GM23338 (cell line): ENCODE results near the gene SLAMF8. TPM values are rescaled to one million over a fixed set of nuclear protein-coding genes. Genes with fewer than 3 reads are reported as not detected.

Experiments used
- EZH2phosphoT487 ChIP-seq: fragments of 200-600 bp; sonication (generic); IDR thresholded peaks from one replicate; pipeline ENCODE4 v1.8.1; 2018; ENCODE audit warnings: antibody characterized with exemption; ENCODE audit not compliant: unreplicated experiment
- JUNB ChIP-seq: IDR thresholded peaks from one replicate; pipeline ENCODE4 v1.6.1; 2016; ENCODE audit warnings: antibody characterized with exemption; ENCODE audit not compliant: unreplicated experiment
- NANOG ChIP-seq: IDR thresholded peaks from 2 replicates; pipeline ENCODE4 v1.6.1; 2016; ENCODE audit warnings: antibody characterized with exemption, borderline replicate concordance
- ZNF114 ChIP-seq: fragments of 250-450 bp; sonication (Bioruptor Pico); IDR thresholded peaks from 2 replicates; pipeline ENCODE4 v1.5.0; 2020; ENCODE audit warnings: mild to moderate bottlenecking, moderate library complexity
- polyA plus RNA-seq: library from polyadenylated mRNA; unstranded; fragments of >200 nt; fragmentation: Nextera tagmentation; extraction: Ambion mirVana; gene quantifications from 2 replicates; pipeline ENCODE4 v1.2.1, GENCODE V29; 2016
- small RNA-seq: library from RNA; depleted of rRNA; stranded (forward); fragments of <200 nt; gene quantifications from one replicate; pipeline ENCODE3, GENCODE V24; 2014; ENCODE audit warnings: low replicate concordance
- total RNA-seq: library from RNA; depleted of rRNA; stranded (reverse); fragments of >200 nt; shearing (Covaris generic); gene quantifications from 2 replicates; pipeline ENCODE4 v1.2.3, GENCODE V29; 2014; rRNA removed
- TF ChIP-seq, protein P1 (sequence below): fragments of 250-450 bp; sonication (Bioruptor Pico); IDR thresholded peaks from 2 replicates; pipeline ENCODE4 v1.5.0; 2020; ENCODE audit warnings: mild to moderate bottlenecking, moderate library complexity
- TF ChIP-seq, protein P2 (sequence below), 2 experiments: fragments of 200-600 bp in 1 of 2; sonication (generic) in 1 of 2; conservative IDR thresholded peaks; 2 replicates each; pipeline versions ENCODE4 v1.5.1 to v1.6.1; 2016 to 2017; ENCODE audit warnings: antibody characterized with exemption in 2 of 2, low read depth in 2 of 2, mild to moderate bottlenecking in 2 of 2, moderate library complexity in 1 of 2
- TF ChIP-seq, protein P3 (sequence below): IDR thresholded peaks from 2 replicates; pipeline ENCODE4 v1.6.1; 2016; ENCODE audit warnings: antibody characterized with exemption

SLAMF8 gene
- total and polyA plus RNA-seq, 2 experiments from 2014 or later: not detected

DNA sequence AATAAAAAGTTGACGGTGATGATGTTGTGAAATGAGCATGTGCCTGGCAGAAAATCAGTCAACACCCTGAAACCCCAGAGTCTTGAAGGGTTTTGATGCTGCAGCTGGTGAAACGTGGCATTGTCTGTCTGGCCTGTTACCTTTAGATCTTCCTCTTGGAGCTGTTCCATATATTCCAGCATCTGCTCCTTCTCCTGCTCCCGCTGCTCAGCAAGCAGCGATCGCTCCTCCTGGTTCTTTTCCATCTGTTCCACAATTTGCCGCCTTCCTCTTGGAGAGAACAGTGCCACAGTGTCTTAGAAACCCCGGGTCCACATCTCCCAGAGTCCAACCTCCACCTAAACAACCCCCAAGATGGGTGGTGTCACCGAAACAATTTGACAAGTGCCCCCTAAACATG, 57.6 kb downstream of the SLAMF8 start (continued):
- TF ChIP-seq, protein P1, sequence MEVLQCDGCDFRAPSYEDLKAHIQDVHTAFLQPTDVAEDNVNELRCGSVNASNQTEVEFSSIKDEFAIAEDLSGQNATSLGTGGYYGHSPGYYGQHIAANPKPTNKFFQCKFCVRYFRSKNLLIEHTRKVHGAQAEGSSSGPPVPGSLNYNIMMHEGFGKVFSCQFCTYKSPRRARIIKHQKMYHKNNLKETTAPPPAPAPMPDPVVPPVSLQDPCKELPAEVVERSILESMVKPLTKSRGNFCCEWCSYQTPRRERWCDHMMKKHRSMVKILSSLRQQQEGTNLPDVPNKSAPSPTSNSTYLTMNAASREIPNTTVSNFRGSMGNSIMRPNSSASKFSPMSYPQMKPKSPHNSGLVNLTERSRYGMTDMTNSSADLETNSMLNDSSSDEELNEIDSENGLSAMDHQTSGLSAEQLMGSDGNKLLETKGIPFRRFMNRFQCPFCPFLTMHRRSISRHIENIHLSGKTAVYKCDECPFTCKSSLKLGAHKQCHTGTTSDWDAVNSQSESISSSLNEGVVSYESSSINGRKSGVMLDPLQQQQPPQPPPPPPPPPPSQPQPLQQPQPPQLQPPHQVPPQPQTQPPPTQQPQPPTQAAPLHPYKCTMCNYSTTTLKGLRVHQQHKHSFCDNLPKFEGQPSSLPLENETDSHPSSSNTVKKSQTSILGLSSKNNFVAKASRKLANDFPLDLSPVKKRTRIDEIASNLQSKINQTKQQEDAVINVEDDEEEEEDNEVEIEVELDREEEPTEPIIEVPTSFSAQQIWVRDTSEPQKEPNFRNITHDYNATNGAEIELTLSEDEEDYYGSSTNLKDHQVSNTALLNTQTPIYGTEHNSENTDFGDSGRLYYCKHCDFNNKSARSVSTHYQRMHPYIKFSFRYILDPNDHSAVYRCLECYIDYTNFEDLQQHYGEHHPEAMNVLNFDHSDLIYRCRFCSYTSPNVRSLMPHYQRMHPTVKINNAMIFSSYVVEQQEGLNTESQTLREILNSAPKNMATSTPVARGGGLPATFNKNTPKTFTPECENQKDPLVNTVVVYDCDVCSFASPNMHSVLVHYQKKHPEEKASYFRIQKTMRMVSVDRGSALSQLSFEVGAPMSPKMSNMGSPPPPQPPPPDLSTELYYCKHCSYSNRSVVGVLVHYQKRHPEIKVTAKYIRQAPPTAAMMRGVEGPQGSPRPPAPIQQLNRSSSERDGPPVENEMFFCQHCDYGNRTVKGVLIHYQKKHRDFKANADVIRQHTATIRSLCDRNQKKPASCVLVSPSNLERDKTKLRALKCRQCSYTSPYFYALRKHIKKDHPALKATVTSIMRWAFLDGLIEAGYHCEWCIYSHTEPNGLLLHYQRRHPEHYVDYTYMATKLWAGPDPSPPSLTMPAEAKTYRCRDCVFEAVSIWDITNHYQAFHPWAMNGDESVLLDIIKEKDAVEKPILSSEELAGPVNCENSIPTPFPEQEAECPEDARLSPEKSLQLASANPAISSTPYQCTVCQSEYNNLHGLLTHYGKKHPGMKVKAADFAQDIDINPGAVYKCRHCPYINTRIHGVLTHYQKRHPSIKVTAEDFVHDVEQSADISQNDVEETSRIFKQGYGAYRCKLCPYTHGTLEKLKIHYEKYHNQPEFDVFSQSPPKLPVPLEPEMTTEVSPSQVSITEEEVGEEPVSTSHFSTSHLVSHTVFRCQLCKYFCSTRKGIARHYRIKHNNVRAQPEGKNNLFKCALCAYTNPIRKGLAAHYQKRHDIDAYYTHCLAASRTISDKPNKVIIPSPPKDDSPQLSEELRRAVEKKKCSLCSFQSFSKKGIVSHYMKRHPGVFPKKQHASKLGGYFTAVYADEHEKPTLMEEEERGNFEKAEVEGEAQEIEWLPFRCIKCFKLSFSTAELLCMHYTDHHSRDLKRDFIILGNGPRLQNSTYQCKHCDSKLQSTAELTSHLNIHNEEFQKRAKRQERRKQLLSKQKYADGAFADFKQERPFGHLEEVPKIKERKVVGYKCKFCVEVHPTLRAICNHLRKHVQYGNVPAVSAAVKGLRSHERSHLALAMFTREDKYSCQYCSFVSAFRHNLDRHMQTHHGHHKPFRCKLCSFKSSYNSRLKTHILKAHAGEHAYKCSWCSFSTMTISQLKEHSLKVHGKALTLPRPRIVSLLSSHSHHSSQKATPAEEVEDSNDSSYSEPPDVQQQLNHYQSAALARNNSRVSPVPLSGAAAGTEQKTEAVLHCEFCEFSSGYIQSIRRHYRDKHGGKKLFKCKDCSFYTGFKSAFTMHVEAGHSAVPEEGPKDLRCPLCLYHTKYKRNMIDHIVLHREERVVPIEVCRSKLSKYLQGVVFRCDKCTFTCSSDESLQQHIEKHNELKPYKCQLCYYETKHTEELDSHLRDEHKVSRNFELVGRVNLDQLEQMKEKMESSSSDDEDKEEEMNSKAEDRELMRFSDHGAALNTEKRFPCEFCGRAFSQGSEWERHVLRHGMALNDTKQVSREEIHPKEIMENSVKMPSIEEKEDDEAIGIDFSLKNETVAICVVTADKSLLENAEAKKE (CRISPR knock-in tag): no peak
- TF ChIP-seq NANOG: no peak
- no peak for TF ChIP-seq JUNB
- TF ChIP-seq, protein P2, sequence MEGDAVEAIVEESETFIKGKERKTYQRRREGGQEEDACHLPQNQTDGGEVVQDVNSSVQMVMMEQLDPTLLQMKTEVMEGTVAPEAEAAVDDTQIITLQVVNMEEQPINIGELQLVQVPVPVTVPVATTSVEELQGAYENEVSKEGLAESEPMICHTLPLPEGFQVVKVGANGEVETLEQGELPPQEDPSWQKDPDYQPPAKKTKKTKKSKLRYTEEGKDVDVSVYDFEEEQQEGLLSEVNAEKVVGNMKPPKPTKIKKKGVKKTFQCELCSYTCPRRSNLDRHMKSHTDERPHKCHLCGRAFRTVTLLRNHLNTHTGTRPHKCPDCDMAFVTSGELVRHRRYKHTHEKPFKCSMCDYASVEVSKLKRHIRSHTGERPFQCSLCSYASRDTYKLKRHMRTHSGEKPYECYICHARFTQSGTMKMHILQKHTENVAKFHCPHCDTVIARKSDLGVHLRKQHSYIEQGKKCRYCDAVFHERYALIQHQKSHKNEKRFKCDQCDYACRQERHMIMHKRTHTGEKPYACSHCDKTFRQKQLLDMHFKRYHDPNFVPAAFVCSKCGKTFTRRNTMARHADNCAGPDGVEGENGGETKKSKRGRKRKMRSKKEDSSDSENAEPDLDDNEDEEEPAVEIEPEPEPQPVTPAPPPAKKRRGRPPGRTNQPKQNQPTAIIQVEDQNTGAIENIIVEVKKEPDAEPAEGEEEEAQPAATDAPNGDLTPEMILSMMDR (conservative IDR thresholded peaks at IDR 0.05; ENCODE audit: low read depth in 2 of 2): no peak
- TF ChIP-seq, protein P3, sequence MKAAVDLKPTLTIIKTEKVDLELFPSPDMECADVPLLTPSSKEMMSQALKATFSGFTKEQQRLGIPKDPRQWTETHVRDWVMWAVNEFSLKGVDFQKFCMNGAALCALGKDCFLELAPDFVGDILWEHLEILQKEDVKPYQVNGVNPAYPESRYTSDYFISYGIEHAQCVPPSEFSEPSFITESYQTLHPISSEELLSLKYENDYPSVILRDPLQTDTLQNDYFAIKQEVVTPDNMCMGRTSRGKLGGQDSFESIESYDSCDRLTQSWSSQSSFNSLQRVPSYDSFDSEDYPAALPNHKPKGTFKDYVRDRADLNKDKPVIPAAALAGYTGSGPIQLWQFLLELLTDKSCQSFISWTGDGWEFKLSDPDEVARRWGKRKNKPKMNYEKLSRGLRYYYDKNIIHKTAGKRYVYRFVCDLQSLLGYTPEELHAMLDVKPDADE: no peak
- no peak for TF ChIP-seq EZH2phosphoT487
- TF ChIP-seq ZNF114 (CRISPR knock-in tag): no peak

Small RNA genes within 50 kb of the gene (small RNA-seq; reads per million reads assigned to genes)
- gene RF00570: not detected

Other genes starting within 250 kb of the SLAMF8 start
- not detected in 2 replicates for gene APCS, start 239.0 kb upstream of the SLAMF8 start, total RNA-seq
- not detected in 2 replicates for gene APCS, start 239.0 kb upstream of the SLAMF8 start, polyA plus RNA-seq
- gene CRP, start 112.3 kb upstream of the SLAMF8 start, total RNA-seq: not detected in 2 replicates
- not detected in 2 replicates for gene CRP, start 112.3 kb upstream of the SLAMF8 start, polyA plus RNA-seq
- 50.8 and 56.3 TPM in 2 replicates for gene DUSP23, start 45.9 kb upstream of the SLAMF8 start, total RNA-seq
- gene DUSP23, start 45.9 kb upstream of the SLAMF8 start, polyA plus RNA-seq: 95.3 and 97.6 TPM in 2 replicates
- not detected in 2 replicates for gene FCRL6, start 24.5 kb upstream of the SLAMF8 start, total RNA-seq
- not detected in 2 replicates for gene FCRL6, start 24.5 kb upstream of the SLAMF8 start, polyA plus RNA-seq
- gene VSIG8, start 35.8 kb downstream of the SLAMF8 start, total RNA-seq: not detected in 2 replicates
- not detected in 2 replicates for gene VSIG8, start 35.8 kb downstream of the SLAMF8 start, polyA plus RNA-seq
- not detected in 2 replicates for gene CFAP45, start 73.3 kb downstream of the SLAMF8 start, total RNA-seq
- gene CFAP45, start 73.3 kb downstream of the SLAMF8 start, polyA plus RNA-seq: 0.19 and 0.36 TPM in 2 replicates
- gene TAGLN2, start 98.6 kb downstream of the SLAMF8 start, total RNA-seq: 55.4 and 60.1 TPM in 2 replicates
- 53.7 and 58.2 TPM in 2 replicates for gene TAGLN2, start 98.6 kb downstream of the SLAMF8 start, polyA plus RNA-seq
- gene IGSF9, start 118.7 kb downstream of the SLAMF8 start, total RNA-seq: 23.5 and 27.6 TPM in 2 replicates
- 9.3 and 10.3 TPM in 2 replicates for gene IGSF9, start 118.7 kb downstream of the SLAMF8 start, polyA plus RNA-seq
- gene SLAMF9, start 127.4 kb downstream of the SLAMF8 start, total RNA-seq: not detected in 2 replicates
- gene SLAMF9, start 127.4 kb downstream of the SLAMF8 start, polyA plus RNA-seq: not detected in 2 replicates
- gene PIGM, start 205.1 kb downstream of the SLAMF8 start, total RNA-seq: 4.6 and 5.0 TPM in 2 replicates
- gene PIGM, start 205.1 kb downstream of the SLAMF8 start, polyA plus RNA-seq: 5.0 TPM in 2 replicates
- gene KCNJ10, start 243.3 kb downstream of the SLAMF8 start, total RNA-seq: 1.6 and 2.8 TPM in 2 replicates
- 1.2 and 1.4 TPM in 2 replicates for gene KCNJ10, start 243.3 kb downstream of the SLAMF8 start, polyA plus RNA-seq